Smooth muscle cell of the brain vasculature (primary cell): ENCODE data around the gene CRB2.
A peak's percentile ranks its signal among the peaks of the same experiment; 100 is the strongest.
"Not testable (repeated sequence)": the region's sequence is repeated elsewhere in the genome, so short reads cannot be mapped to it uniquely, and the experiment has no call there.

Experiments
- DNase-seq: peaks from one replicate; pipeline ENCODE4 v3.0.0-alpha.2; 2012; ENCODE audit warnings: low read depth, low spot score

Gene CRB2

GRCh38 chr9:123380852-123381705 lies 25.1 kb downstream of the CRB2 start:
- no peak for DNase-seq

GRCh38 chr9:123382653-123383511 lies 26.9 kb downstream of the CRB2 start:
- DNase-seq = no peak

- no peak for DNase-seq
Measured at GRCh38 chr9:123383512-123384170, 27.6 kb downstream of the CRB2 start.

GRCh38 chr9:123387686-123388085 lies 31.7 kb downstream of the CRB2 start:
- DNase-seq = no peak

- DNase-seq = no peak
Measured at GRCh38 chr9:123389070-123389469, 33.1 kb downstream of the CRB2 start.

GRCh38 chr9:123389698-123390097 lies 33.7 kb downstream of the CRB2 start:
- no peak for DNase-seq

GRCh38 chr9:123390337-123391135 lies 34.5 kb downstream of the CRB2 start:
- DNase-seq = no peak

- no peak for DNase-seq
Measured at GRCh38 chr9:123391233-123391632, 35.2 kb downstream of the CRB2 start.

GRCh38 chr9:123391946-123392345 lies 35.9 kb downstream of the CRB2 start:
- no peak for DNase-seq

GRCh38 chr9:123392802-123393201 lies 36.8 kb downstream of the CRB2 start:
- no peak for DNase-seq

GRCh38 chr9:123394291-123395235 lies 38.6 kb downstream of the CRB2 start:
- no peak for DNase-seq

GRCh38 chr9:123395276-123395688 lies 39.3 kb downstream of the CRB2 start:
- DNase-seq = no peak

- DNase-seq = no peak
Measured at GRCh38 chr9:123395689-123396511, 39.9 kb downstream of the CRB2 start.

- DNase-seq = no peak
Measured at GRCh38 chr9:123397975-123398374, 42.0 kb downstream of the CRB2 start.

GRCh38 chr9:123398938-123399337 lies 42.9 kb downstream of the CRB2 start:
- DNase-seq = not testable (repeated sequence)

- DNase-seq = no peak
Measured at GRCh38 chr9:123399803-123400378, 43.9 kb downstream of the CRB2 start.

- no peak for DNase-seq
Measured at GRCh38 chr9:123400926-123401503, 45.0 kb downstream of the CRB2 start.

- peak; percentile 36 for DNase-seq
Measured at GRCh38 chr9:123401879-123402513, 46.0 kb downstream of the CRB2 start.
